Prostate gland (tissue), 2 donors: Measurements from ENCODE around the gene ERMAP. TPM values are rescaled to one million over a fixed set of nuclear protein-coding genes. Genes with fewer than 3 reads are reported as not detected.

Experiments
- DNase-seq: peaks from one replicate; pipeline ENCODE4 v3.0.0-alpha.2; 2019; ENCODE audit warnings: low spot score
- H3K27ac ChIP-seq, 2 donors: fragments of 200-600 bp; sonication (generic); 2 replicates each; pipeline ENCODE4 v1.5.1; 2017 to 2019
- H3K27me3 ChIP-seq: fragments of 200-600 bp; sonication (generic); replicated peaks from 2 replicates; pipeline ENCODE4 v1.5.1; 2019; ENCODE audit not compliant: insufficient read depth
- H3K36me3 ChIP-seq, 2 donors: fragments of 200-600 bp; sonication (generic); 1 replicate in 1 of 2; 2 replicates in 1 of 2; pipeline versions ENCODE4 v1.5.1 to v1.8.1; 2017 to 2019
- H3K4me1 ChIP-seq: fragments of 200-600 bp; sonication (generic); replicated peaks from 2 replicates; pipeline ENCODE4 v1.5.1; 2019
- H3K4me3 ChIP-seq, 2 donors: fragments of 200-600 bp; sonication (generic); 2 replicates each; pipeline ENCODE4 v1.5.1; 2017 to 2019
- H3K9me3 ChIP-seq: fragments of 200-600 bp; sonication (generic); 2 replicates; pipeline ENCODE4 v1.5.1; 2017
- CTCF ChIP-seq, 4 experiments: fragments of 200-600 bp in 2 of 4; fragments of 450-650 bp in 2 of 4; sonication (generic) in 2 of 4; IDR thresholded peaks; 1 replicate in 3 of 4; 2 replicates in 1 of 4; pipeline ENCODE4 v1.5.1; 2016 to 2019; ENCODE audit warnings: antibody characterized with exemption in 4 of 4, mild to moderate bottlenecking in 2 of 4, moderate library complexity in 2 of 4
- POLR2A ChIP-seq: fragments of 450-650 bp; IDR thresholded peaks from one replicate; pipeline ENCODE4 v1.6.1; 2016; ENCODE audit warnings: antibody characterized with exemption, mild to moderate bottlenecking
- POLR2AphosphoS5 ChIP-seq: sonication (generic); formaldehyde crosslinking; IDR thresholded peaks from one replicate; pipeline ENCODE4 v1.6.1; 2017; ENCODE audit warnings: antibody characterized with exemption
- WGBS: methylation state at CpG from one replicate; pipeline ENCODE4 v1.1.5; 2018; 5-methylcytosine and 5-hydroxymethylcytosine counted together
- intact Hi-C: fragments of 100-400 bp; cut with DNase I; formaldehyde crosslinking; loops from one replicate; pipeline ENCODE4 v1.14.2; 2022
- total RNA-seq, 2 donors: library from RNA; depleted of rRNA; stranded (reverse); fragments of >200 nt; gene quantifications; one replicate each; pipeline ENCODE4 v1.1.0, GENCODE V29; 2016

The ERMAP gene
- total RNA-seq, 2 donors from 2014 or later, result 14.3 to 15.5 TPM

GRCh38 chr1:42838482-42839190 lies 21.7 kb downstream of the ERMAP start:
- Histone ChIP-seq H3K9me3 (no peaks in the 10 kb centered on the region), H3K36me3 (no peaks in the 10 kb centered on the region), H3K27ac (no peak overlapping the region), H3K4me1 (no peaks in the 10 kb centered on the region), H3K4me3 (no peak overlapping the region), H3K27me3 (no peaks in the 10 kb centered on the region)
- intact Hi-C loops, result no loop called here
- 82% methylated on average over 7 of the region's 7 CpGs for WGBS
- no peak for DNase-seq
- TF ChIP-seq POLR2A (no peak), POLR2AphosphoS5 (no peak), CTCF (IDR thresholded peaks at IDR 0.05) (no peak)

GRCh38 chr1:42841010-42841409 lies 24.1 kb downstream of the ERMAP start:
- H3K4me3 ChIP-seq, result no peak overlapping the region
- H3K4me1 ChIP-seq, result no peaks in the 10 kb centered on the region
- no peak for DNase-seq
- intact Hi-C loops, result loop anchor here (10.0 kb wide), 1 partner anchor 156 kb away; the partner anchor contains the start of gene YBX1
- WGBS, result 60% methylated on average over 3 of the region's 3 CpGs
- no peaks in the 10 kb centered on the region for H3K9me3 ChIP-seq
- no peaks in the 10 kb centered on the region for H3K27me3 ChIP-seq
- H3K36me3 ChIP-seq, result no peaks in the 10 kb centered on the region
- no peak overlapping the region for H3K27ac ChIP-seq
- TF ChIP-seq POLR2AphosphoS5, result no peak
- no peak for TF ChIP-seq POLR2A
- TF ChIP-seq CTCF (IDR thresholded peaks at IDR 0.05), result no peak

- intact Hi-C loops, result loop anchor here (10.0 kb wide), 1 partner anchor 157 kb away; the partner anchor contains the start of gene YBX1
- no peak overlapping the region for H3K27ac ChIP-seq
- no peaks in the 10 kb centered on the region for H3K36me3 ChIP-seq
- DNase-seq, result no peak
- H3K4me1 ChIP-seq, result no peaks in the 10 kb centered on the region
- WGBS, result 100% methylated on average over 2 of the region's 2 CpGs
- H3K4me3 ChIP-seq, result no peak overlapping the region
- no peaks in the 10 kb centered on the region for H3K27me3 ChIP-seq
- H3K9me3 ChIP-seq, result no peaks in the 10 kb centered on the region
- no peak for TF ChIP-seq POLR2A
- no peak for TF ChIP-seq POLR2AphosphoS5
- no peak for TF ChIP-seq CTCF (IDR thresholded peaks at IDR 0.05)
These were observed 24.7 kb downstream of the ERMAP start for GRCh38 chr1:42841440-42842147.

- Histone ChIP-seq H3K27ac (no peak overlapping the region), H3K27me3 (no peaks in the 10 kb centered on the region), H3K4me1 (no peaks in the 10 kb centered on the region), H3K9me3 (no peaks in the 10 kb centered on the region), H3K4me3 (no peak overlapping the region), H3K36me3 (no peaks in the 10 kb centered on the region)
- WGBS, result 94% methylated on average over 4 of the region's 4 CpGs
- TF ChIP-seq POLR2A (no peak), POLR2AphosphoS5 (no peak), CTCF (IDR thresholded peaks at IDR 0.05) (no peak)
- DNase-seq, result no peak
- intact Hi-C loops, result loop anchor here (10.0 kb wide), 1 partner anchor 160 kb away; the partner anchor contains the start of gene YBX1
These were observed 27.7 kb downstream of the ERMAP start for GRCh38 chr1:42844592-42845140.
